ENCODE data around the gene MMD.

Gene MMD

DNA sequence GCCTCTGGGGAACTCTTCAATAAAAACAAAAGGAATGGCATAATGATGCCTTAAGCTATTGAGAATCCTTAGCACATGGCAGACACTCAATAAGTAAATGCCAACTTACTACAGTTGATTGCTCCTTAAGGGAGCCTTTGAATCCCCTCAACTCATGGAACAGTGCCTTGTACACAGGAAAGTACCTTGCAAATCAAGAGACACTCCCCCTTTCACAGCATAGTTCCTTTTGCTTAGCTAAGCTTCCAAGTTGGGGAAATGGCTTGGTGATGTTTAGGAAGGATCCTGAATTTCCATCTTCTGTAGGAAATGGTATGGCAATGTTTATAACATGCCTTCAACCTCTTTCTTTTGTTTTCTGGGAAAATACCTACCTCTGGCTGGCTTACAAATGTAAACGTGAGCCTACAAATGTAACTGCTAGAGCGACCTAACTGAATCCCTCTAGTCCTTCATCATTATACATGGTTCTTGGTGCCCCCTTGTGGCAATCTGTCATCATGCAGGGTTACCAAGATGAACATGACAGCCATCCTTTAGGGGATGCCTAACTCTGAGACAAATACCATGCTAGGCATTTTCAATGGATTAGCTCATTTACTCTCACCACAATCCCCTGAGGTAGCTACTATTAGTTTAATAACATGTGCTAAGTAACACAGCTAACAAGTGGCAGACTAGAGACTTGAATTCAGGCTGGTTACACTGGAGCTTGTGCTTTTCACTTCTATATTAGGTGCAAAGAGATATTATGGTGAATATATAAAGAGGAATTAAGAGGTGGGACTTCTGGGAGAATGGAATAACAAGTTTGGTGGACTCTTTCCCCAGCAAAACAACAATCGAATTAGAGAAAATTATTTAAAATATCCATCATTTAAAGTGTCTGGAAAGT is 65.0 kb downstream of the MMD start:
- ChIA-PET CTCF (interaction anchor here (1.0 to 2.4 kb wide), 5 partner anchors 9 to 364 kb away, joined by 3 to 16 read pairs (median 4); no protein-coding TSS in a partner anchor), POLR2A (no interaction called here)
- no peak for TF ChIP-seq HDGF (IDR thresholded peaks at IDR 0.05; ENCODE audit: borderline replicate concordance)
- TF ChIP-seq, protein P1, sequence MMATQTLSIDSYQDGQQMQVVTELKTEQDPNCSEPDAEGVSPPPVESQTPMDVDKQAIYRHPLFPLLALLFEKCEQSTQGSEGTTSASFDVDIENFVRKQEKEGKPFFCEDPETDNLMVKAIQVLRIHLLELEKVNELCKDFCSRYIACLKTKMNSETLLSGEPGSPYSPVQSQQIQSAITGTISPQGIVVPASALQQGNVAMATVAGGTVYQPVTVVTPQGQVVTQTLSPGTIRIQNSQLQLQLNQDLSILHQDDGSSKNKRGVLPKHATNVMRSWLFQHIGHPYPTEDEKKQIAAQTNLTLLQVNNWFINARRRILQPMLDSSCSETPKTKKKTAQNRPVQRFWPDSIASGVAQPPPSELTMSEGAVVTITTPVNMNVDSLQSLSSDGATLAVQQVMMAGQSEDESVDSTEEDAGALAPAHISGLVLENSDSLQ (IDR thresholded peaks at IDR 0.05), result peak; percentile 39; the same call in 1 of the 2 replicates
- DNase-seq (ENCODE audit: extremely low spot score), result peak; percentile 82

DNA sequence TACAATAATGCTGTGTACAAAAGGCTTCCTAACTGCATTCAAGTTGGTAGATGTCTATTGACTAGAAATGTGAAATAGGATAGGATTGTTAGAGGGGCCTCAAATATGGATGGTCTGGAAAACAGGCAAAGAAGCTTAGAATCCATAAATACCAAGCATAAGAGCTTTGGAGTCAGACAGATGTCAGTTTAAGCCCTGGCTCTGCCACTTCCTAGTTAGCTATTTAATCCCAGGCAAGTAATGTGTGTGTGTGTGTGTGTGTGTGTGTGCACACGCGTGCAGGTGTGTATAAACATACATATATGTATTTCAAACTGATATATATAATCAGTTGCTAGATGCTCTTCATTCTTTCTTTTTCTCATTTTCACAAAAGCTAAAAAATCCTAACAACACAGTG is 66.7 kb downstream of the MMD start:
- CTCF ChIA-PET, result interaction anchor here (0.6 to 1.0 kb wide), 2 partner anchors 362 to 1578 kb away, joined by 3 to 4 read pairs; no protein-coding TSS in a partner anchor
- POLR2A ChIA-PET, result no interaction called here
- TF ChIP-seq LEF1 (IDR thresholded peaks at IDR 0.05; ENCODE audit: borderline replicate concordance) (no peak), ARNT (IDR thresholded peaks at IDR 0.05) (no peak), SUZ12 (IDR thresholded peaks at IDR 0.05) (no peak), TARDBP (IDR thresholded peaks at IDR 0.05) (no peak), ELF4 (IDR thresholded peaks at IDR 0.05) (no peak), NFRKB (IDR thresholded peaks at IDR 0.05) (no peak), CTBP1 (IDR thresholded peaks at IDR 0.05; ENCODE audit: borderline replicate concordance) (no peak), L3MBTL2 (conservative IDR thresholded peaks at IDR 0.05) (no peak), BHLHE40 (IDR thresholded peaks at IDR 0.05; ENCODE audit: borderline replicate concordance) (no peak), ZNF384 (IDR thresholded peaks at IDR 0.05) (no peak), FOXK2 (IDR thresholded peaks at IDR 0.05) (no peak), SP1 (IDR thresholded peaks at IDR 0.05) (no peak), FOXM1 (IDR thresholded peaks at IDR 0.05; ENCODE audit: borderline replicate concordance) (no peak), FOXA1 (IDR thresholded peaks at IDR 0.05) (no peak), HDGF (IDR thresholded peaks at IDR 0.05; ENCODE audit: borderline replicate concordance) (no peak)
- TF ChIP-seq, protein P1 (IDR thresholded peaks at IDR 0.05), result no peak
- no peak for DNase-seq (ENCODE audit: extremely low spot score)

DNA sequence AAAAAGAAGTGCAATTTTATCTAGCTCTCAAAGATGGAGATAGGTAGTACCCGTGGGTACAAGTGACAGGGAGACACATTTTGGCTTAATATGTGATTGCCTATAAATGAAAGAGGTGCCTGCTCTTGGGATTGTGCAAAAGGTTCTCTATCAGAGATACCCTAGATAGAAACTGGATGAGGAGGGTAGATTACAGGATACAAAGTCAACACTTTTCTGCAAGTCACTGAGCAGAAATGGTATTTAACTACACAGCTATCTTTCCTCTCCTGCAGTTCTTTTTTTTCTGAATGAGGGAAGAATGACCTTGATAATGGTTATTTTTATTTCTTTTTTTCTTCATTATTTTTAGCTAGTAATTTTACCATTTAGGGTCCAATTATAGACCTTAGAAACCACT is 67.6 kb downstream of the MMD start:
- POLR2A ChIA-PET, result no interaction called here

DNA sequence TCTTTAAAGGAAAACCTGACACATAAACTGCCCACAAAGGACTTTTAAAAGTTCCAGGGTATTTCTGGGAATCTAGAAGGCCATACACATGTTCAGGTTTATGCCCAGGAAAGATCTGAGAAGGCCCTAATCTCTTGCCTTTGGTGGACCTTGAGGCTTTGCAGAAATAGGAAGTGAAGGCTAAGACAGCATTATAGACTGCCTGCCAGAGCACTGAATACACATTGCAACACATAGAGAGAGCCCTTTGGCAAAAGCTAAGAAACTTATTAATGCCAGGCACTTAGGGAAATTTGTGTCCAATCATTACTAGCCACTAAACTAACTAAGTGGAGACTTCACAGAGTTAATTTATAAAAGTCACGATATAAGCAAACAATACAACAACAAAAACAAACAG is 70.4 kb downstream of the MMD start:
- ChIA-PET POLR2A (no interaction called here), CTCF (interaction anchor here (1.2 kb wide), 1 partner anchor 462 kb away, joined by 3 read pairs; no protein-coding TSS in a partner anchor)
- TF ChIP-seq ELF4 (IDR thresholded peaks at IDR 0.05) (no peak), CTBP1 (IDR thresholded peaks at IDR 0.05; ENCODE audit: borderline replicate concordance) (no peak), FOXA1 (IDR thresholded peaks at IDR 0.05) (no peak), SP1 (IDR thresholded peaks at IDR 0.05) (no peak), BHLHE40 (IDR thresholded peaks at IDR 0.05; ENCODE audit: borderline replicate concordance) (no peak), FOXM1 (IDR thresholded peaks at IDR 0.05; ENCODE audit: borderline replicate concordance) (no peak), LEF1 (IDR thresholded peaks at IDR 0.05; ENCODE audit: borderline replicate concordance) (no peak), FOXK2 (IDR thresholded peaks at IDR 0.05) (no peak), NFRKB (IDR thresholded peaks at IDR 0.05) (no peak), L3MBTL2 (conservative IDR thresholded peaks at IDR 0.05) (no peak), ARNT (IDR thresholded peaks at IDR 0.05) (no peak), HDGF (IDR thresholded peaks at IDR 0.05; ENCODE audit: borderline replicate concordance) (no peak), TARDBP (IDR thresholded peaks at IDR 0.05) (no peak), ZNF384 (IDR thresholded peaks at IDR 0.05) (no peak), SUZ12 (IDR thresholded peaks at IDR 0.05) (no peak)
- TF ChIP-seq, protein P1 (IDR thresholded peaks at IDR 0.05), result no peak
- no peak for DNase-seq (ENCODE audit: extremely low spot score)

More for the DNA sequence above, 67.6 kb downstream of the MMD start:
- CTCF ChIA-PET, result no interaction called here
- TF ChIP-seq L3MBTL2 (conservative IDR thresholded peaks at IDR 0.05) (no peak), ZNF384 (IDR thresholded peaks at IDR 0.05) (no peak)
- DNase-seq (ENCODE audit: extremely low spot score), result no peak

DNA sequence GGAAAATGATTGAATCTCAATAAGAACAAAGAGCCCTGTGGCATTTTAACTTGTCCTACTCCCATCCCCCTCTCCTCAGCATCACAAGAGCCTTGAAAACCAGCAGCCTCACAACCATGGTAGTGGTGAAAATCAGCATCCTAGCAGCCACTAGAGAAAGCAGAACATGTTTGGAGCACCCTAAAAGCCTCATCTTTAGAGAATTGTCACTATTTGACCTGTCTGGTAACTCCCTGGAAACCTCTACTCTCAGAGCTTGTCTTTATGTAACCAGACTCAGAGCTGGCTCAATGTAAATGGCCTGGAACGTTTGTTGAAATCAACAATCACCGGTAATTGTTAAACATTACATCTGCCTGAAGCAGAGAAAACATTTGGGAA is 70.8 kb downstream of the MMD start:
- TF ChIP-seq FOXK2 (IDR thresholded peaks at IDR 0.05), result no peak
- no peak for DNase-seq (ENCODE audit: extremely low spot score)
- ChIA-PET CTCF (no interaction called here), POLR2A (no interaction called here)

DNA sequence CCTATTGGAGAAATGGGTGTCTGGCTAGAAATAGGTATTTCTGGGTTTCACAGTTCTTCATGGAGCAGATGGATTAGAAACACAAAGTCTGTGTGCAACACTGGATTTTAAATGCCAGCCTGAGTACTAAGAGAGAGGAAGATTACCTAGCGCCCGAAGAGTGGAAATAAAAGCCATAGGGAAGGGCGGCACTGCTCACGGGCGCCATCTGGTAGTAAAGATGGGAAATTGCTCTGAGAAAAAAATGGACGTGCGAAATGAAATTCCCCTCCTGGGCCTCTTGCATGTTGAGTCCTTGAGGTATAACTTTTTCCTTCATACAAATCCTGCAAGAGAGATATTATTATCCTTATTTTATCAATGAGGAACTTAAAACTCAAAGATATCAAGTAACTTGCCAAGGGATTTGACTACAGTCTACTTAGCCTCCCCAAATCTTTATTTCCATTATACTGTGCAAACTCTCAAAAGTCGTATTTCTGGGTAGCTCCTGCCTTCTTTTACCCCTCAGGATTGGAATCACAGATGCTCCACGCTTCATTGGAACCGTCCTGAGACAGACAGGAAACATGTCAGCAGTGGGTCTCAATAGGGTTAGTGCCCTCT is 72.8 kb downstream of the MMD start:
- CTCF ChIA-PET, result interaction anchor here (0.8 to 3.4 kb wide), 8 partner anchors 8 to 422 kb away, joined by 3 to 19 read pairs (median 4); no protein-coding TSS in a partner anchor

More for the DNA sequence above, 72.8 kb downstream of the MMD start:
- POLR2A ChIA-PET, result no interaction called here
- TF ChIP-seq ZNF384 (IDR thresholded peaks at IDR 0.05) (peak; percentile 71), LEF1 (IDR thresholded peaks at IDR 0.05; ENCODE audit: borderline replicate concordance) (no peak)
- DNase-seq (ENCODE audit: extremely low spot score), result peak; percentile 65
